Measurements from ENCODE around the gene SFTPD. TPM values are rescaled to one million over a fixed set of nuclear protein-coding genes. Genes with fewer than 3 reads are reported as not detected.
"Not testable (repeated sequence)": the region's sequence is repeated elsewhere in the genome, so short reads cannot be mapped to it uniquely, and the experiment has no call there.

The SFTPD gene
- not detected in 2 replicates for total RNA-seq (2014; rRNA removed)
- polyA plus RNA-seq (2012) = 0.05 TPM

DNA sequence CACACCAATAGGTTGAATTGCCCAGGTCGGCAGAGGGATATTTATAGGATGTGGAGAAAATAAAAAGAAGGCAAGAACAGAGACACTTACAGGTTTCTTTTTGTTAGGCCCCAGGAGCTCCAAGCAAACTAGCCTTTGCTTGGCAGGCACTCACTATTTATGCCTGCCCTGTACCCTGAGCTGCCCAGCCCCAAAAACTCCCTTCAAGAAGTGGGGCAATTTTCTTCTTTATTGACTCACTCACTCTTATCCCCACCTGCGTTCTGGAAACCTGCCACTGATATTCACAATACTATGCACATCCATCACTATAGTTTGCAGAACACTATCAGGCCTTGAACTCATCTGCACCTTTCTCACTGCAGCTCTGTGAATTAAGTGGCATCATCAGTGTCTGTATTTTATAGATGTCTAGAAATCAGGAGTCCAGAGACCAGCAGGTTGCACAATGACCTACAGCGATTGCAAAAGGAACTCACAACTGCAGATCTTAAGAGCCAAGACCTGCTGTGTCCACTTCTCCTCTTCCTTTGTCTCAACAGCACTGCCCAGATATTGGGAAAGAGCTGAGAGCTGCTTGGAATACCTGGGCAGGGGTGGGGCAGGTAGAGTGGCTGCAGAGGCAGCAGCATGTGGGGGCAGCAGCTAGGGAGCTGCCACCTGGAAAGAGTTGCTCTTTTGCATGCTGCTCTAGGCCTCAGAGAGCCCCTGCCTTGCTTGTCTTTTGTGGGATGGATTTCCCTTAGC lies at the start of gene SFTPD:
Gene SFTPD, minus strand, starts transcription at position 130 of the 747 bp plus-strand sequence. CDS start 2,446 bp downstream, outside the sequence.
- DNase-seq (ENCODE audit: low read depth) = no peak

DNA sequence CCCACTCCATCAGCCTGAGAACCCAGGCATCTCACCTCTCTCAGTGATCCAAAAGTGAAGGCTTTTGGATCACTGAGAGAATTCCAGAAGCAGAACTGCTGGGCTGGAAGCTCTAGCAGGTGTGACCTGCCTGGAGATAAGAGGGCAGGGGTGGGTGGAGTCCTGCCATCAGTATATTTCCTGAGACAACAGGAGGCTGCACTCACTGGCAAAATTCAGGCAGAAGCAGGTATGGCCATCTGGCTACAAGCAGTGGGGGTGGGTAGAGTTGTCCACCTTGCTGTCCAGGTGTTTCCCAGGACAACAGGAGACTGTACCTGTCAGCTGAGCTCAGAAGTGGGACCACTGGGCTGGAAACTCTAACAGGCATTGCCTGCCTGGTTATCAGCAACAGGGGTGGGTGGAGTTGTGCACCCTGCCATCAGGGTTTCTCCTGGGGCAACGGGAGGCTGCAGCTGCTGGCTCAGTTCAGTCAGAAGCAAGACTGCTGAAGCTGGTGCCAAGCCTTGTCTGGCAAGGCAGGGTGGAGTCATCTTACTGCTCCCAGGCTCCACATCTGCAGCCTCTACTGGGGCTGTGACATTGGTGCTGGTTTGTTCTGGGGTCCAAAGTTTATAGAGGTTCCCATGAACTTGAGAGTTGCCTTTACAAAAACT lies 47.2 kb upstream of the SFTPD start:
- DNase-seq (ENCODE audit: low read depth) = no peak

DNA sequence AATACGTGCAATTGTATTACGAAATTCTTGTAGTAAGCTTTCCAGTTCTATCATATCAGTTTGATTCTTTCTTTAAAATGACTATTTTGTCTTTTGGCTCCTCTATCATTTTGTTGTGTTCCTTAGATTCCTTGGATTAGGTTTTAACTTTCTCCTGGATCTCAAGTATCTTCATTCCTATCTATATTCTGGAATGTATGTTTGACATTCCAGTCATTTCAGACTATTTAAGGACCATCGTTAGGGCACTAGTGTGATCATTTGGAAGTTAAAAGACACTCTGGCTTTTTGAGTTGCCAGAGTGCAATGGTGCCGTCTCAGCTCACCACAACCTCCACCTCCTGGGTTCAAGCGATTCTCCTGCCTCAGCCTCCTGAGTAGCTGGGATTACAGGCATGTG lies 45.7 kb upstream of the SFTPD start:
- no peak for DNase-seq (ENCODE audit: low read depth)

DNA sequence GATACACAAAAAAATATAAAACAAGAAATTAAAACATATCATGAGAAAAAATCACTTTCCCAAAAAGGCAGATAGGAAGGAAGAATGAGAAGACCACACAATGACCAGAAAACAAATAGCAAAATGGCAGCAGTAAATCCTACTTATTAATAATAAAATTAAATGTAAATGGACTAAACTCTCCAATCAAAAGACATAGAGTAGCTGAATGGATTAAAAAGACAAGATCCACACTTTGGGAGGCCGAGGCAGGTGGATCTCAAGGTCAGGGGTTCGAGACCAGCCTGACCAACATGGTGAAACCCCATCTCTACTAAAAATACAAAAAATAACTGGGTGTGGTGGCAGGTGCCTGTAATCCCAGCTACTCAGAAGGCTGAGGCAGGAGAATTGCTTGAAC lies 39.3 kb upstream of the SFTPD start:
- DNase-seq (ENCODE audit: low read depth) = not testable (repeated sequence)

DNA sequence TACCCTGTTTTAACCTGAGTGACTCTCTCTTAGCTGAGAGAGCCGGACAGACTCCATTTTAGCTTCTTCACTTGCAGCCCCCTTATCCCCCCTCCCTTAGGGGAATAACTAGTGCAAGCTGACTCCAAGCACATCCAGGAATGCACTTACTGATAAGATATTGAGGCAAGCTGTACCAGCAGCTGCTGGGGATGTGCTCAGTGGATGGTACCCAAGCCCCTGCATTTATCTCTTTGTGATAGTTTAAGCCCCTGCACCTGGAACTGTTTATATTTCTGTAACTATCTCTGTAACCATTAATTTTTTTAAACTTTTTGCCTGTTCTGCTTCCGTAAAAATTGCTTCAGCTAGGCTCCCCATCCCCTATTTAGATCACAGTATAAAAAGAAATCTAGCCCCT lies 37.8 kb upstream of the SFTPD start:
- DNase-seq (ENCODE audit: low read depth) = not testable (repeated sequence)

DNA sequence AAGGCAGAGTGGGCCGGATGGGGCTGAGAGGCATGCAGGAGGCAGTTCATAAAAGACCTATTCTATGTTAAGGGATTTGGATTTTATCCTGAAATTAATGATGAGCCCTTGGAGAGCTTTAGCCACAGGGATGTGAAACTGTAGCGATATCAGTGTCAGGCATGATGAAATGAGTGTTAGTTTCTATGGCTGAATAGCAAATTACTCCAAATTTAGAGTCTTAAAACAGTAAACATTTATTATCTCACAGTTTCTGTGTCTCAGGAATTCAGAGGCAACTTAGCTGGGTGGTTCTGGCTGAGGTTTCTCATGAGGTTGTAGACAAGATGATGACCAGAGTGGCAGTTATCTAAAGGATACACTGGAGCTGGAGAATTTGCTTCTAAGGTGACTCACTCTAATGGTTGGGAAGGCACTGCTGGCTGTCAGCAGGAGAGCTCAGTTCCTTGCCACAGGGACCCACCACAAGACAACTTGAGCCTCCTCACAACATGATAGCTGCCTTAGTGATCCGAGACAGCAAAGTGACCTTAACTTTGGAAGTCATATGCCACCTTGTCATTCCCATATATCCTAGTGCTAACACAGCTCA lies 36.7 kb upstream of the SFTPD start:
- DNase-seq (ENCODE audit: low read depth) = no peak

DNA sequence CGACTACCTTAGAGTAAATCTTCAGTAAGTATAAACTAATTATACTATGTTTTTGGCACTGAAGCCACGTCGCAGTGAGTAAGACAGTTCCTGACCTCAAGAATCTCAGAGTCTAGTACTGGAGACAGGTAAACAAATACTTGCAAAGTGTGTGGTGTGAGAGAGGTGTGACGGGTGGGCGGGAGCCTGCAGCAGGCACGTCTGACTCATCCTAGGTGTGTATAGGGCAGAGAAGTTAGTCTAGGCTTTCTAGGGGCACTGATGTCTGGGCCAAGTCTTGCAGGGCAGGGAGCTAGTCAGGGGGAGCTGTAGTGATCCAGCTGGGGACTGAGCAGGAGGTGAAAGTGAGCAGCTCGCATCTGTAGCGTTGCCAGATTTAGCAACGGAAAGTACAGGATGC lies 35.9 kb upstream of the SFTPD start:
- no peak for DNase-seq (ENCODE audit: low read depth)

DNA sequence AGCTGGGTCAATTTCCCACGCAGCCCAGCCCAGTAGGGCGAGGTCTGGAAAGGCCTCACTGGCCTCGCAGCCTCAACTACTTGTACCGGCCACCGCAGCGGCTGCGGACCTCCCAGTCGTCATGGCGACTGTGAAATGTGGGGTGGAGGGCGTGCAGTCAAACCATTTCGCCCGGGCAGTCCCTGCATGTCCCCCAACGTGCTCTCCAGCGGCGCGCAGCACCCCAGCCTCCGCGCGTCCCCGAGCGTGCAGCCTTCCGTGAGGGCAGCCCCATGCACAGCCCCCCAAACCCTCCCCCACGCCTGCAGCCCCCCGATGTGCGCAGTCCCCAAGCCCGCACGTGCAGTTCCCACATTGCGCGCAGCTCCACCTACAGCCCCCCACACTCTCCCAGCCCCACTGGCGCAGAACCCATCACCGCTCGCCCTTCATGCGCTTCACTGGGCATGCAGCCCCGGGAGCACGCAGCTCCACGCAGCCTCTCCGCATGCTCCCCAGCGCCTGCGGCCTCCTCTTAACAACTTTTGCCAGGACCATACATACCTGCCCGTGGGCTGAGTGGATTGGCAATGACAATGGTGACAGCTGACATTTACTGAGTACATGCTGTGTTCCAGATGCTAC lies 34.5 kb upstream of the SFTPD start:
- DNase-seq (ENCODE audit: low read depth) = no peak

DNA sequence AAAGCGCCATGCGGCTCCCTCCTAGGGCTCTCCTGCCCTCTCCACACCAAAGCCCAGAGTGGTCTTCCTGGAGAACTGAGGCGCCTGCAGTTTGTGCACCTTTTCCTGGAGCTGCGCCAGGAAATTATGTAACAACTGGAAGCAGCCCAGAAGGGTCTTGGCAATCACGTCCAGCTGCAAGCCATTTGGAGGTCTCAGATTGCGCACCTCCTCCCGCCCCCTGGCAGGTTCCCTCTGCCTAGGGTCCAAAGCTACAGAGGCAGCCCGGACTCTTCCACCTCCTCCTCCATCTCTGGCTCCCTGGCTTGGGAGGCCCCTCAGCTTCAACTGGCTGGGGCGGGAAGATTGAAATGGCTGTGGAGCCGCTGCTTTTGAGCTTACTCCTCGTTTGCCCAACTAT lies 34.0 kb upstream of the SFTPD start:
- DNase-seq (ENCODE audit: low read depth) = no peak

DNA sequence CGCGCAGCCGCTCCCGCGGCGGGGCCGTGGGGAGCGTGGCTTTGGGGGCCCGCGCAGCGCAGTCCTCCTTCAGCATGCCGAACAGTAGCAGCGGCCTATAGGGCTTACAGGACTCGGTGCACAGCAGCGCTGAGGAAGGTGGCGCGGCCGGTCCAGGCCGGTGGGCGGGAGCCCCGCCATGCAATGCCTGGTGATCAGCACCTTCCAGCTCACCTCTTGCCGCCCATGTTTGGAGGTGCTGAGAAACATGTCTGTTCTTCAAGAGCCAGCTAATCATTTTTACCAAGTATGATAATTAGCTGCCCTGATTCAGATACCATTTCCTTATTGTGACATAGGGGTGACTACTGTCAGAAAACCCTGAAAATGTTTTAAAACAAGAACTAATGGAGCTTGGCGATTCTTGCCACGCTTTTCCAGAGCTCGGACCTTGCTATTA lies 33.5 kb upstream of the SFTPD start:
- DNase-seq (ENCODE audit: low read depth) = no peak

DNA sequence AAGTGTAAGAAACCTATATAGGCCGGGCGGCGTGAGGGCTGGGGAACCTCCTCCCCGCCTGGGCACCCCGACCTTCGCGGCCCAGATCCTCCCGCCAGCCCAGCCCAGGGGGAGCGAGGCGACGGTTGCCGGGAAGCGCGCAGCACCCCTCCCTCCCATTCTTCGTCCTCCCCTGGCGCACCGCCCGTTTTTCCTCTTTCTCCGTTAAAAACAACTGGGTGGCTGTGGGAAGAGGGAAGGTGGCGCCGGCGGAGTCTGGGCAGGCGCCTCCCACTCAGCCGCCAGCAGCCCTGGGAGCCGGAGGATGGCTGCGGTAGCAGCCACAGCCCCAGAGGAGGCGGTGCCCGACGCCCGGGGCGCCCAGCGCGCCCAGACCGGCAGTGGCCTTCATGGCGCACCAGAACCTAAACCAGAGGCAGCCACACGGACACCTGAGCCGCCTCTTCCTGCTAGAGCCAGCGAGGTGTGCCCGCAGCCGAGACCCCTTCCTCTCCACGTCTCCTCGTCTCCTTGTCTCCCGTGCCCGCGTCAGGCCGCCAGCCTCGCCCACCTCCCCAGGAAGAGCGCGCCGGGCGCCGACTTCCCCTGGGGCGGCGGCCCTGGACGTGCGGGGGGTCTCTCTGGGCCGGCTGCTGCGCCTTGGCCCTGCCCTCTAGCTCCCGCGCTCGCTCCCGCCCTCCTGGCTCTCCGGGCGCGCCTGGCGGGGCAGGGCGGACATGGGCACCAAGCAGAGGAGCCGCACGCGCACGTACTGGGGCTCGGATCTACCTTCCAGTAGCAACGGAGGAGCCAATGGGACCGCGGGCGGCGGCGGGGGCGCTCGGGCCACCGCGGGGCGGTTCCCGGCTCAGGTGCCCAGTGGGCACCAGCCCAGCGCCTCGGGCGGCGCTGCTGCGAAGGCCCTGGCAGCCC lies 32.8 kb upstream of the SFTPD start:
- peak; percentile 14 for DNase-seq (ENCODE audit: low read depth)

DNA sequence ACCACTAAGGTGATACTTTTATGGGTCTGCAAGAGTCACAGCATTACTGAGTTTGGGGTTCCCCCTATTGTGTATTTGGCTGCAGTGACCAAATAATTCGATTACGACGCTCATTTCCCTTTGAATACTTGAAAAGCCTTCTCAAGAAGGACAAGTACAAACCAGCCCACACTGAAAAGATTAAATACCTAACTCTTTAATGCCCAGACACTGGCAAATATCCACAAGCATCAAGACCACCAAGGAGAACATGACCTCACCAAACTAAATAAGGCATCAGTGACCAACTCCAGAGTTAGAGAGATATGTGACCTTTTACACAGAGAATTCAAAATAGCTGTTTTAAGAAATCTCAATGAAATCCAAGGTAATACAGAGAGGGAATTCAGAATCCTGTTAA lies 31.8 kb upstream of the SFTPD start:
- DNase-seq (ENCODE audit: low read depth) = no peak

DNA sequence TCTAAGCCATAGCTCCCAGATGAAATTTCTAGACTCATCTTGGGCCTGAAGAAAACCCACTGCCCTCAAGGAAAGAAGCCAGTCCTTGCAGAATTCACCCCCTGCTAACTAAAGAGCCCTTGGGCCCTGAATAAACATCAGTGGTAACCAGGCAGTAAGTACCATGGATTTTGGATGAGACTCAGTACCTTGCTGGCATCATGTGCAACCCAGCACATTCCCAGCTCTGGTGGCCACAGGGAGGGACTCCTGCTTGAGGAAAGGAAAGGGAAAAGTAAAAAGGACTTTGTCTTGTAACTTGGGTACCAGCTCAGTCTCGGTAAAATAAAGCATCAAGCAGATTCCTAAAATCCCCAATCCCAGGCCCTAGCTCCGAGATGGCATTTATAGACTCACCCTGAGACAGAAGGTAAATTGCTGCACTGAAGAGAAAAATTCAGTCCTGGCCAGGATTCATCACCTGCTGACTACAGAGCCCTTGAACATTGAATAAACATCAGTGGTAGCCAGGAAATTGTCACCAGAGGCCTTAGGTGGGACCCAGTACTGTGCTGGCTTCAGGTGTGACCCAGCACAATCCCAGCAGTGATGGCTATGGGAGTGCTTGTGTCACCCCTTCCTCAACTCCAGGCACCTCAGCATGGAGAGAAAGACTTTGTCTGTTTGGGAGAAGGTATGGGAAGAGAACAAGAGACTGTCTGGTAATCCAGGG lies 31.2 kb upstream of the SFTPD start:
- no peak for DNase-seq (ENCODE audit: low read depth)

DNA sequence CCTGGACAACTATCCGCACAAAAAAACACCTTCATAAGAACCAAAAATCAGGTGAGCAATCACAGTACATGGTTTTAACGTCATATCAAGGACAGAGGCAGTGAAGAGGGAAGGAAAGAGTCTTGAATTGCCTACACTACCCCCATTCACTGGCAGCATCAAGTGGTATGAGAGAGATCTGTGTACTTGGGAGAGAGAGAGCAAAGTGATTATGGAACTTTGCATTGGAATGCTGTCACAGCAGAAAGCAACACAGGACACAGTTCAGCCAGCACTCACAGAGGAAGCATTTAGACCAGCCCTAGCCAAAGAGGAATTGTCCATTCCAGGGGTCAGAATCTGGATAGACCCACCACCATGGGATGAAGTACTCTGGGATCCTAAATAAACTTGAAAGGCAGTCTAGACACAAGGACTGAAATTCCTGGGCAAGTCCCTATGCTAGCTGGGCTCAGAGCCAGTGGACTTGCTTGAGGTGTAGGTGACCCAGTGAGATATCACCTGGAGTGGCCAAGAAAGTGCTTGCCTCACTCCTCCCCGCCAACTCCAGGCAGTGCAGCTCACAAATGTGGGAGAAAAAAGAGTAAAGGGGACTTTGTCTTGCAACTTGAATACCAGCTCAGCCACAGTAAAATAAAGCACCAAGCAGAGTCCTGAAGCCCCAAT lies 30.5 kb upstream of the SFTPD start:
- no peak for DNase-seq (ENCODE audit: low read depth)

DNA sequence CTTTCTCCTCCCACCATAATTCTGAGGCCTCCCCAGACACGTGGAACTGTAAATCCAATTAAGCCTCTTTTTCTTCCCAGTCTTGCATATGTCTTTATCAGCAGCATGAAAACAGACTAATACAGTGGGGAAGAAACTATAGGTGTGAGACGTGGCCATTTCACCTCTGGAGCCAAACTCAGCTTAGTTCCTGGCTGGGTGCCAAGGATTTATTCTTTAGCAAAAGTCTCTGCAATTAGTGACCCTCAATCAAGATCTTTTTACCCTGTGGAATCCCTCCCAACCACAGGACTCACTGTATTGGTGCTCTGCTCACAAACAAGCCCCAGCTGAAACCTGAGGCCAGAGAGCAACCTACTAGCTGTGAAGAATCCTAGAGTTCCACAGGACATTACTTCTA lies 28.1 kb upstream of the SFTPD start:
- DNase-seq (ENCODE audit: low read depth) = no peak

DNA sequence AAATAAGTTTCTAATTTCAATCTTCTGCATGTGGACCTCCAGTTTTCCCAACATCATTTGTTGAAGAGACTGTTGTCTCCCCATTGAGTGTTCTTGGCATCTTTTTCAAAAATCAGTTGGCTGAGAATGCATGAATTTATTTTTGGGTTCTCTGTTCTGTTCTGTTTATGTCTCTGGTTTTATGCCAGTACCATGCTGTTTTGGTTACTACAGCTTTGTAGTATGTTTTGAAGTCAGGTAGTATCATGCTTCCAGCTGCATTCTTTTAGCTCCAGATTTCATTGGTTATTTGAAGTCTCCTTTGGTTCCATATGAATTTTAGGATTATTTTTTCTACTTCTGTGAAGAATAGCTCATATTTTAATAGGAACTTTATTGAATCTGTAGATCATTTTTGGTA lies 21.2 kb upstream of the SFTPD start:
- DNase-seq (ENCODE audit: low read depth) = no peak

DNA sequence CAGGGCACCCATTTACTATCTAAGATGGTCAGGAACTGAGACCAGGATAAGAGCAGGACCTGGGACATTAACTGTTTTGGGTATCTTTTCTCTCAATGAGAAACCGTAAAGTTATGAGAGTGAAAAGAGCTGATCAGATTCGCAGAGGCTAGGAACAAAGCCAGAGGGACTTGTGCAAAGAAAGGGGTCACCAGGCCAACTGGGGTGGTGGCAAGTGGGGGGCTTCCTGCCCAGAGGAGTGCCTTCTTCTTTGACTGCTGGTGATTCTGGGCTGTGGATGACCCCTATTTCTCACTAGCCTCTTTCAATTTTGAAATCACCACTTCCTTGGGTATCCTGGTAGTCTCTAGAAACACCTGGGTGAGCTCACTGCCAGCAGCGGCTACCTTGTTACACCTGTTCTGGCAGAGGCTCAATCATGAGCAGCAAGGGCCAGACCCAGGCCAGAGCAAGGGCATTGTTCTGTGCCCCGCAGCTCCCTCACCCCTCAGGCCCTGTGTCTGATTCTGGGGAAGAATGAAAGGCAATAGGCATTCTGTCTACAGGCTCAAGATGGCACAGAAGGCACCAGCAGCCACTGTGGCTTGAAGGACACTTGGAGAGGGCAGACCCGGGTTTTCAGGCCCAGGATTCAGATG lies 999 bp downstream of the SFTPD start:
- no peak for DNase-seq (ENCODE audit: low read depth)

DNA sequence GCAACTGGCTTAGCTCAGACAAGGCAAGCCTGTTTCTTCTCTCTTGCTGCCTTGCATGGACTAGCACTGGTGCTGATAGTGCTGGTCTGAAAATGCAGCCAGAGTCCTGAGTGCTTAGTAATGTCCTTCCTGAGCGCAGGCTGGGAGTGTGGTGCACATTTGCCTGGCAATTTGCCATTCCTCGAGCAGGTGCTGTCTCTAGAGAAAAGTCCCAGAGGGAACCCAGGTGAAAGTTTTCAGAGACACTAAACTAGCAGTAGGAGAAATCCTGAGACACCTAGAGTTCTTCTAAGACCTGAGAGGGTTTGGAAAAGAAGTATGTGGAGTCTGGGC lies 1.9 kb downstream of the SFTPD start:
- no peak for DNase-seq (ENCODE audit: low read depth)

DNA sequence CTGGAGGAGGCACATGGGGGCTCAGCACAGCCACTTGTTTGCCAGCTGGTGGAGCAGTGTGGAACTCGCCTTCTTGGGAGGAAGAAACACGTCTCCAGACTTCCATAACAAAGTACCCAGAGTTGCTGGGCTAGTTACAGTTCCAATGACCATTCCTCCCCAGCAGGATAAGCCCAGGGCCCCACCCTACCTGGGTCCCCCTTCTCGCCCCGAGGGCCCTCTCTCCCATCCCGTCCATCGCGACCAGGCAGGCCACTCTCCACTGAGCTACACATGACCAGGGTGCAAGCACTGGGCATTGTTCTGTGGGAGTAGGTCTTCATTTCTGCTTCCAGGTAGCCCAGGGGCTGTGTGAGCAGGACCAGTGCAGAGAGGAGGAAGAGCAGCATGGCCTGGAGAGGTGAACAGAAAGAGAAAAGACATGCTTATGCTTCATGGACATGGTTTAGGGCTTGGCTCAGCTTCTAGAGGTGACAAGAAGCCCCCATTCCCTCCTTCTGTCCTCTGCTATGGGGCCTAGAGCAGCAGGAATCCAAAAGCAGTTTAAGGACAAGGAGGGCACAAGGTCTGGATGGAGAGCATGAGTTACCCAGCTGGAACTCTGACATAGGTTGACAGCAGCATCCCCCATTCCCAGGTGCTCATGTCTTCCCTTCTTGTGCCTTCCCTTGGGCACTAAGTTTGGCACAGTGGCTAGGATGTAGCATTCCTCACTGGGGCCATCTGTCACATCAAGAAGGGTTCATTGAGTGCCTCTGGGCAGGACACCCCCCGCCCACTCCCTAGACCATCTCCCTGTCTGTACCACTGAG lies 2.4 kb downstream of the SFTPD start:
- no peak for DNase-seq (ENCODE audit: low read depth)
